H1 (cell line): Measurements from ENCODE around the gene AUH.

ENCODE experiments used
- CEBPB ChIP-seq: IDR thresholded peaks from 2 replicates; pipeline ENCODE4 v1.6.1; 2012; ENCODE audit warnings: low read depth, low read length
- CREB1 ChIP-seq: IDR thresholded peaks from 2 replicates; pipeline ENCODE4 v1.6.1; 2012; ENCODE audit warnings: inconsistent platforms
- CTCF ChIP-seq, 3 experiments: IDR thresholded peaks; 1 replicate in 2 of 3; 2 replicates in 1 of 3; pipeline versions ENCODE4 v1.5.1 to v1.6.1; 2011; ENCODE audit warnings: low read length in 3 of 3, mild to moderate bottlenecking in 3 of 3, inconsistent platforms in 2 of 3, low read depth in 1 of 3, moderate library complexity in 1 of 3; ENCODE audit not compliant: insufficient read depth in 1 of 3; ENCODE audit errors: control extremely low read depth in 1 of 3

GRCh38 chr9:91405343-91406077 is 43.8 kb upstream of the AUH start:
- no peak for TF ChIP-seq CTCF (IDR thresholded peaks at IDR 0.05; ENCODE audit: control extremely low read depth in 1 of 3, insufficient read depth in 1 of 3, low read depth in 1 of 3, low read length in 3 of 3)
- no peak for TF ChIP-seq CREB1
- TF ChIP-seq CEBPB = no peak
